A204.1 (cell line): ENCODE data around the gene ZNF777.
"Not testable (repeated sequence)": the region's sequence is repeated elsewhere in the genome, so short reads cannot be mapped to it uniquely, and the experiment has no call there.

Source experiments
- FAIRE-seq: peaks from 2 replicates; lab custom pipeline; 2012; peaks lifted over from hg19 to GRCh38; lab: Jason Lieb, UNC

ZNF777 gene

DNA sequence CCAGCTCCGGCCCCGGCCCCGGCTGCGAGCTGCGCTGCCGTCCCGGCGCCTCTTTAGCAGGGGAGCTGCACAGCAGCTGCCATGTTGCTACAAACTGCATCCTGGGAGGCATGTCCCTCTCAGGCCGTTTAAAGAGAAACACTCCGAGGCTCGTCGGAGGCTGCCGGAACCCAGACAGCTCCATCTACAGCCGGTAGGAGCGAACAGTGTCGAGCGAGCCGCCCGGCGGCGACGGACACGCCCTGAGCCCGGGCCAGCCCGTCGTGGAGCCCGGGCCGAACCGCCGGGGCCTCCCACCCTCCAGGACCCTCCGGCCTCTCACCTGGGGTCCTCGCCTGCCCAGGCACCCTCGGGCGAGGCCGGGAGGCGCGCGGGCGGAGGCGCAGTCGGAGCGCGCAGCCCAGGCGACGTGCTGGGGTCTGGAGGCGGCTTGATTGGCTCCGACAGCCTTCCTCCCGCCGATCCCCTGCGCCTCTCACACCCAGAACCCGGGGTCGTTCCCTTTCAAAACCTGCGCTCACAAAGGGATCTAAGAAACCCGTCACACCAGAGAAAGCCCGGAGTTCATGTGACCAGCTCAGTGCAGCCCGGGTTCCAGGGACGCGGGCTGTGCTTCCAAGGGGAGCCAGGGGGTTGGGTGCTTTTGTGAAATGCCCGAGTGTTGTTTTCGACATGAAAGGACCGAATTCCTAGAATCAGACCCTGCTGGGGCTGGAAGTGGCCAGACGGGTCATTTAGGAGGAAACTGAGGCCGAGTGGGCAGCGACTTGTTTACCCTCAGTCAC lies at the start of gene ZNF777:
TSS of gene ZNF777 (minus strand) at position 570 of the 785 bp plus-strand sequence. CDS start 5,040 bp downstream, outside the sequence.
- FAIRE-seq = no peak

DNA sequence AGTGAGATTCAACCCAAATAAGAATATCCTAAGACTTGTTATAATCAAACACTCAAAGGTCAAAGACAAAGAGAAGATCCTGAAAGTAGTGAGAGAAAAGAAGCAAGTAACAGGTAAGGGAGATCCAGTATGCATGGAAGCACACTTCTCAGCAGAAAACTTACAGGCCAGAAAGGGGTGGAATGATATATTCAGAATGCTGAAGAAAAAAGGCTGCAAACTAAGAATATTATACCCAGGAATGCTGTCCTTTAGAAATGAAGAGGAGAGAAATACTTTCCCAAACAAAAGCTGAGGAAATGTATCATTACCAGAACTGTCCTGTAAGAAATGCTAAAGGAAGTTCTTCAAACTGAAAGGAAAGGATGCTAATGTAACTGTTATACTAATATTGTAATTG lies 49.4 kb upstream of the ZNF777 start:
- no peak for FAIRE-seq

DNA sequence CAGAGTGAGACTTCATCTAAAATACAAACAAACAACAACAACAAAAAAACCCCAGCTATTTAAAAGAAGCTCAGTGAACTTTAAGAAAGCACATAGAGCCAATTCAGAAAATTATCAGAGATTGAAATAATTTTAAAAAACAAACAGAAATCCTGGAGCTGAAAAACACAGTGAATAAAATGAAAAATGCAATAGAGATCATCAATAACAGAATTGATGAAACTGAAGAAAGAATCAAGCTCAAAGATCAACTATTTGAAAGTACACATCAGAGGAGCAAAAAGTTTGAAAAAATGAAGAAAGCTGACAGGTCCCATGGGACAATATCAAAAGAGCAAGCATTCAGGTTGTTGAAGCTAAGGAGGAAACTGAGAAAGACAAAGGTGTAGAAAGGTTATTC lies 48.9 kb upstream of the ZNF777 start:
- no peak for FAIRE-seq

- FAIRE-seq = no peak
Observed at GRCh38 chr7:149505551-149505950, 44.7 kb upstream of the ZNF777 start.

- no peak for FAIRE-seq
Observed at GRCh38 chr7:149501651-149502050, 40.8 kb upstream of the ZNF777 start.

GRCh38 chr7:149500910-149501309 lies 40.0 kb upstream of the ZNF777 start:
- FAIRE-seq = no peak

DNA sequence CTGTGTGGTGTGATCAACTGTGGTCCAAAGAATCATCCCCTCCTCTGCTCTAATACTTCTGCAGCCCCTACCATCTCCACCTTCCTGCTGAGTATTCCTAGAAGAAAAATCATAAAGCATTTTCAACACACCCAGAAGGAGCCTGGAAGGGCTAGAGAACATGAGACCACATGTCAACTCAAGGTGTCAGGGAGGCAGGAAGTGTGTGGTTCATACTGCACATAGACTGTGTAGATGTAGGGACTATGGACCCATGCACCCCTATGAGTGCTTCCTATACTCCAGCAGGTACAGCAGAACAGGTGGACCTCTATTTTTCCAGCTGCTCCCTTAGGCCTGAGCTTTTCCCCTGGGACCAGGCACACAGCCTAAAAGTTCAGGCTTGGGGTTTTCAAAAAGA lies 39.3 kb upstream of the ZNF777 start:
- no peak for FAIRE-seq

DNA sequence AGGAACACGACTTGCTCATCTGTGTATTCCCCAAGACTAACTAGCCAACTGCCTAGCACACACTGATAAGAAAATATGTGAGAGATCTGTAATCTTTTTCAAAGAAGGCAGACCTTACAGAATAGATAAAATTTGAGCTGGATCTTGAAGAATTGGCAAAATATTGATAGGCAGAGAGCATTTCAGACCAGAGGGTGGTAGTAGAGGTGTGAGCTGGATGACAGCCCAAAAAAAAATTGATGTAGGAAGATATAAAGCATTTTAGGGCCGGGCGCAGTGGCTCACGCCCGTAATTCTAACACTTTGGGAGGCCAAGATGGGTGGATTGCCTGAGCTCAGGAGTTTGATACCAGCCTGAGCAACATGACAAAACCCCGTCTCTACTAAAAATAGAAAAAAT lies 37.9 kb upstream of the ZNF777 start:
- no peak for FAIRE-seq

- FAIRE-seq = no peak
Observed at GRCh38 chr7:149497467-149498261, 36.8 kb upstream of the ZNF777 start, which contains the start of gene ZNF746. ZNF746 (minus strand) TSS chr7:149497809; CDS start chr7:149497536, 273 bp downstream.

DNA sequence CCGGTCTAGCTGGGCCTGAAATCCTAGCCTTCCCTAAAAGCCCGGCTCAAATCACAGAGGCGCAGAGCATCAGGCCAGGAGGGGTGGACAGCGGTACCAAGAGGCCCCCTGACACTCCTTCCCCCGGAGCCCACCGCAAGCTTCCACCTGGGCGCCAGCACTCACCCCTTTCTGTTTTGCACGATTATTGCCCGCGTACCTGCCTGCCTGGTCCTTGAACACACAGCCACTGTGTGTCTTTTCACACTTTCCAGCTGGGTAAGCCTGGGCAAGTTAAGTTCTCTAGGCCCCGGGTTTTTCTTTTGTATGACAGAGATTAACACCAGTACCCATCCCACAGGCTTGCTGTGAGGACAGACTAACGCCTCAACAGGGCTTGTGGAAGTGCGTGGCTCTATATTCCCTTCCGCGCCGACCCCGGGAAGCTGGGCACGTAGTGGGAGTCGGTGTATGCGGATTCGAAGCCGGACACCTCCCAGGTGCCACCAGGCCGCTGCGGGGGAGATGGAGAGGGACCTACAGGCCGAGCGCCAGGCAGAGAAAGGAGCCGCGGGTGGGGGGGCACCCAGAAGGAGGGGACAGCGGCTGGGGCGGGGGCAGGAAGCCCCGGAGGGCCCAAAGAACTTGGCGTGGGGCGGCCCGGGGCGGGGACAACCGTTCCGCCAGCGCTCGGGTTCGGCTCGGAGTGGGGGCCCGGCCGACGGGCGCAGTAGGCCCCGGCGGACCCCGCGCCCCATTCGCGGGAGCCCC lies 36.0 kb upstream of the ZNF777 start:
- FAIRE-seq = no peak

DNA sequence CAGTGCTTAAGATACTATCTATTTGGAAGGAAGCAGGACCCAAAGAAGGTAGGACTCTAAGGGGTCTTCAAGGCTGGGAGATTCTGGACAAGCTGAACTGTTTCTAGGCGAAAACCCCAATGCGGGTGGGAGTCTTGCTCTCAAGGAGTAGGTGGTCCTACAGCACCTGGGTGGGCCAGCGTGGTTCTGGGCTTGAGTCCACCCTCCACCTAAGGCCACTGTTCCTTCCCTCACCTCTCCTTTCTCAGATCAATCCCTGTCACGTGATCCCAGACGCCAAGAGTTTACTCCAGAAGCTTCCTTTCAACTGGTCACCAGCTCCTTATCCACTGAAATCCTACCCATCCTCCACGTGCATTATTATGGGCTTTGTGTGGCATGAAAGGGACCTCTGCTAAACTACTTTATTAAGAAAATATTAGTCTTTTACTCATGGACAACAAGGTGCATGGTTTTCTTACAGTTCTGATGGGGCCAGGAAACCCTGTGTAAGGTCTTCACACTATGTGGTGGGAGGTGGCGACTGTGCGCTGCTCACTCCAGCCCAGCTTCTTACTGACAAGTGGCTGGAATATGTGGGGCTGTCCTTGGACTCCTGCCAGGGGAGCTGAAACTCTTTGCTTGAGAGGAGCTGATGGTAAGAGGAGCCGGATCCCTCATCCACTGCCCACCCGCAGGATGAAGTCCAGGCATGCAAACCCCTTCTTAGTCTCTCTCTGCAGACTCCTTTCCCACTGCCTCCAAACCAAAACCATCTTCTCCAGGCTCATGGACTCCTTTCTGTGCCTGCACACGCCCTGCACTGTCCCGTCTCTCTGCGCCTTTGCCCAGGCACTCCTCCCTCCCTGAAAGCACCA lies 35.2 kb upstream of the ZNF777 start:
- FAIRE-seq = no peak

DNA sequence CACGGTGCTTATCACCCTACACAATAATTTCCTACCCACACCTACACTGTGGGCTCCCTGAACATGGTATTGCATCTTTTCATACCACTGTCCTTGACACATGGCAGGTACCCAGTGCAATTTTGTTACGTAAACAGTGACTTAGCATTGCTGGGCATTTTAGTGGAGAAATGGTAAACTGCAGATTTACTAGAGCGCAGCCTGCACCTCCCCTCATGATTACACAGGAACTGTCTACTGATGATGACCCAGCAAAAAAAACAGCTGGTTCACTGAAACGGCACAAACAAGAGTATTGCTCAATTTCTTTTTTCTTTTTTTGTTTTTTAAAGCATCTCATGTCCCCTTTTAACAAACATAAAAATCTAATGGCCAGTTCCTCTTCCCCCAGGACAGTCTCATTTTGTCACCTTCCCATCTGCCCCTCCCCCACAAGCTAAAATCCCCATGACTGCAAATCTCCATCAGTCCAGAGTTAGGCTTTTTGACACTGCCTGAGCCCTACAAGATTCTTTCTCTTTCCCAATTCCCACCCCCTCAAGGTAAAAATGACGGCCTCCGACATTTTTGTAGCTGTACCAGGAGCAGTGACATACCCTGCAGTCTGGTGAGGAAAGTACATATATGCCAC lies 34.0 kb upstream of the ZNF777 start:
- no peak for FAIRE-seq

- not testable (repeated sequence) for FAIRE-seq
Observed at GRCh38 chr7:149493975-149494374, 33.1 kb upstream of the ZNF777 start.

DNA sequence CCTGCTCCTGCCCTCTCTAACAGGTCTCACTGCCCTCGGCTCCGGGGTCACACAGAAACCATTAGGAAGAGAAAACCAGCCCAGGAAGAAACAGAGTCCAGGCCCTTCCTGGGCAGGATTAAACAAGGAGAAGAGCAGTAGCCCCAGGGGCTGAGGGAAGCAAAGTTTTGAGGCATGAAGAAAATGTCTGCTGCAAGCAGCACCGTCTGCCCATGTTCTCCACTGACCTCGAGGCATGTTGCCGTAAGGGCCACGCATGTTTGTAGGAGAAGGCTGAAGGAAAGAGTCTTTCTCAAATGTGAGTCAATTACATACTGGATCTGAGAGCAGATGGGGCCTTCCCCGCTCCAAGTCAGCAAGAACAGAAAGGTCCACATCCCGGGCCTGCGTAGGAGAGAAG lies 32.5 kb upstream of the ZNF777 start:
- FAIRE-seq = no peak

DNA sequence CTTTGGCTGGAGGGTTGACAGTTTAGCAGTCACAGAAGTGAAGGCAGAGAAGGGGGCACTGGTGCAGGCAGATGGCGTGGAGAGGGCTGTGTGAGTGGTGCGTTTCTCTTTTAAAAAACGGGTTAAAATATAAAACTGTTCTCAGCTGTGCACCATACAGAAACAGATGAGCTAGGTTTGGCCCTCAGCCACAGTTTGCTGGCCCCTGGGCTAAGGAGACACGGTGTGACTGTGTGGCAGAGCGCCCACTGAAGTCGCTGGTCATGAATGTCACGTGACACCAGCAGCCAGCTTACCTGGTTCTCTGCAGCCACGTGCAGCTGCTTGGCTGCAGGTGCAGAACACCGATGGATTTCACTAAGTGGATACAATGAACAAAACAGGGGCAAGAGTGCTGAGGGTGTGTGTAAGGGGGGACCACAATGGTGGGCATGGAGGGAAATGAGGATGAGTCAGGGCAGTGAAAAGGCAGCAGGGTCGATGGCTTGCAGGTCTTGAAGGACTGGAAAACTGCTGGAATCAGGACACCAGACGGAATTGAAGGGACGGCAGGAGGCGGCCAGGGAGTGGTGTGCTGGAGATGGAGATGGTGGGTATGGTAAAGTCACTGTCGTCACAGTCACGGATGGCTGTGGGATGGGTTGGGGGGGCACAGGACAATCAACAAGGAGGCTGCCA lies 29.4 kb upstream of the ZNF777 start:
- FAIRE-seq = no peak

DNA sequence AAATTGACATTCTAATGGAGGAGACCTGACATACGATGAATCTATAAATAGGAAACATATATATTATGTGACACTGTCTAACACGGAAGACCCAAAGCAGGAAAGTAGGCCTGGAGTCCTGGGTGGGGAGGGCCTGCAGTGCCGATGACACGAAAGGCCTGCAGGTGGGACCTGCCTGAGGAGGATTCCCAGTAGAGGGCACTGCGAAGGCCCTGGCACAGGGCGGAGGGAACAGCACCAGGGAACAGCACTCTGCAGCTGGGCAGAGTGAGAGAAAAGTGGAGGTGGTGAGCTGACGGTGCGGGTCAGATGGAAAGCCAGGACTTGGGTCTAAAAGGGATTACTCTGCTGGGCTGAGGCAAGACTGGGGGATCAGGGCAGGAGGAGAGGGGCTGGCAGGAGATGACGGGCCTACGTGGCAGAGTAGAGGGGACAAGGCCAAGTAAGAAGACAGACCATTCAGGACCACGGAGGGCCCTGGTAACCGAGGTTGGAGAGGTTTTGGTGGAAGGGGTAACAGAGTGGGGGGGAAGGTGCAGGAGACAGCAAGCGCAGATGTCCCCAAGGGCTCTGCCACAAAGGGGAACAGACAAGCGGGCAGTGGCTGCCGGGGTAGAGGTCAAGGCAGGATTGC lies 28.6 kb upstream of the ZNF777 start:
- FAIRE-seq = no peak

- no peak for FAIRE-seq
Observed at GRCh38 chr7:149479568-149479967, 18.7 kb upstream of the ZNF777 start.

DNA sequence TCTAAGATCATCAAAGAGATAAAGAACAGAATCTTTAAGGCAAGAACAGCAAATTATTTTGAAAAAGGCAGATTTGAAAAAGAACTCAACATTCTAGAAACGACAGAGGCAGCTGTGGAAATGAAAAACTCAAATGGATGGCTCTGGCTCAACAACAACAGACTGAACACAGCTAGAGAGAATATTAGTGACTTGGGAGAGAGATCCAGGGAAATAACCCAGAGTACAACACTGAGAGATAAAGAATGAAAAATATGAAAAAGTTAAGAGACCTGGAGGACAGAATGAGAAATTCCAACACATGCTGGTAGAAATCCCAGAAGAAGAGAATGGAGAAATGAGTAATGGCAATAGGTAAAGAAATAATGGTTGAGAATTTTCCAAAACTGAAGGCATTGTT lies 17.9 kb upstream of the ZNF777 start:
- FAIRE-seq = no peak

DNA sequence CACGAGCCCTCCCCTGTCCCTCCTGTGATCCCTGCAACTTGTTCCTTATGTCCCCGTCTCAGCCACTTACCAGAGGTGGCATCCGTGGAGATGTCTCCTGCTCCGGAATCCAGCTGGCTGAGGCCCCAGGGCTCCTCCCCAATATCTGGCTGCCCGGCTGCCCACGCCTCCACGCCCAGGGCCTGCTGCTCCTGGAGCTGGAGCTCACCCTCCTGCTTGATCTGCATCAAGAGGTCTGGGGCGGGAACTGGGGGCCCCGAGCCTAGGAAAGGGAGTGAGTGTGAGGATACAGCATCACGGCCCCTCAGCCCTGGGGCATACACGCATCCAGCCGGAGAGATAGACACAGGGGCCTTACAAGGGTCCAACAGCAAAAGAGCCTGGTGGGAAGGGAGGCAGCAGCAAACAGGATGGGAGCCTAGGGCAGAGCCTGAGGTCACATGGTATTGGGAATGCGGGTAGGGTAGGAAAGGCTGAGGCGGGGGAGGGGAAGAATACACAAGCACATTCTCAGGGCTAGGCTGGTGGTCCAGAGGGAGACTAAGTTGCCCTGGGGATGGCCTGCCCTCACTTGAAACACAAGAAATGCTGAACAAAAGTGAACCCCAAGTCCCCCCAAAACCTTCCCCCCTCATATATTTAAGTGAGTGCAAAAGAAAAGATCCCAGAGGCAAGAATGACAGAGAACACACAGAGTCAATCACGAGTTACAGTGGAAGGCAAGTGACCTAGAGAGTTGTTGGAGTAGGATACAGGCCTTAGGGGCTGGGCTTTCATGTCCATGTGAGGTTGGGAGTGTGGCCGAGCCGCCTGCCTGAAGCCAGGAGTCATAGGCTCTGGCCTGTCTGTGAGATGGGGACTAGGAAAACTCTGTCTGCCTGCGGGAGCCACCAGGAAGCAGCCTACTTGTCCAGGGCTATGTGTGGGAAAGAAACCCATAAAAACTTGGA lies 16.9 kb upstream of the ZNF777 start:
- no peak for FAIRE-seq
